Mesendoderm (in vitro differentiated cells): ENCODE data around the gene EME2.

Source experiments
- DNase-seq: peaks from one replicate; pipeline ENCODE4 v3.0.0; 2013
- H2AK5ac ChIP-seq: 2 replicates; pipeline ENCODE4 v1.6.1; 2013; ENCODE audit warnings: low read length, inconsistent platforms
- H2BK120ac ChIP-seq: 2 replicates; pipeline ENCODE4 v1.6.1; 2013; ENCODE audit warnings: low read depth, mild to moderate bottlenecking, low read length, moderate library complexity, mixed read lengths
- H2BK15ac ChIP-seq: replicated peaks from 2 replicates; pipeline ENCODE4 v1.6.1; 2013; ENCODE audit warnings: low read depth, mild to moderate bottlenecking, moderate library complexity
- H2BK5ac ChIP-seq: 2 replicates; pipeline ENCODE4 v1.6.1; 2013; ENCODE audit warnings: low read length, inconsistent platforms
- H3K18ac ChIP-seq: 2 replicates; pipeline ENCODE4 v1.6.1; 2013; ENCODE audit warnings: mild to moderate bottlenecking, low read length, mixed read lengths
- H3K23ac ChIP-seq: one replicate; pipeline ENCODE4 v1.6.1; 2013; ENCODE audit warnings: low read length
- H3K27ac ChIP-seq: 2 replicates; pipeline ENCODE4 v1.5.1; 2013; ENCODE audit warnings: low read depth, mild to moderate bottlenecking, inconsistent platforms, low read length, moderate library complexity
- H3K27me3 ChIP-seq: 2 replicates; pipeline ENCODE4 v1.6.1; 2013; ENCODE audit warnings: low read length, control low read depth, mild to moderate bottlenecking, inconsistent platforms; ENCODE audit not compliant: insufficient read depth, poor library complexity
- H3K36me3 ChIP-seq: 2 replicates; pipeline ENCODE4 v1.6.1; 2013; ENCODE audit warnings: low read length, inconsistent platforms; ENCODE audit not compliant: control insufficient read depth, insufficient read depth
- H3K4ac ChIP-seq: one replicate; pipeline ENCODE4 v1.6.1; 2013; ENCODE audit warnings: low read depth, mild to moderate bottlenecking, low read length, moderate library complexity
- H3K4me1 ChIP-seq: 2 replicates; pipeline ENCODE4 v1.6.1; 2013; ENCODE audit warnings: low read depth, low read length, inconsistent platforms; ENCODE audit not compliant: control insufficient read depth
- H3K4me2 ChIP-seq: 2 replicates; pipeline ENCODE4 v1.6.1; 2013; ENCODE audit warnings: low read length
- H3K4me3 ChIP-seq: 2 replicates; pipeline ENCODE4 v1.5.1; 2013; ENCODE audit warnings: mild to moderate bottlenecking, low read length
- H3K56ac ChIP-seq: one replicate; pipeline ENCODE4 v1.6.1; 2013; ENCODE audit warnings: low read length
- H3K79me1 ChIP-seq: 2 replicates; pipeline ENCODE4 v1.6.1; 2013; ENCODE audit warnings: low read length, inconsistent platforms
- H3K79me2 ChIP-seq: 2 replicates; pipeline ENCODE4 v1.6.1; 2013; ENCODE audit warnings: mild to moderate bottlenecking, low read length; ENCODE audit not compliant: control insufficient read depth, insufficient read depth
- H3K9ac ChIP-seq: 2 replicates; pipeline ENCODE4 v1.6.1; 2013; ENCODE audit warnings: low read length, inconsistent platforms
- H4K5ac ChIP-seq: one replicate; pipeline ENCODE4 v1.6.1; 2013; ENCODE audit warnings: low read length
- H4K8ac ChIP-seq: one replicate; pipeline ENCODE4 v1.6.1; 2013; ENCODE audit warnings: low read depth, mild to moderate bottlenecking, control low read depth, low read length, moderate library complexity
- WGBS: extraction: QIAGEN DNeasy Blood & Tissue Kit; methylation state at CpG from one replicate; pipeline ENCODE4 v1.1.7; 2013; ENCODE audit warnings: low lambda C conversion rate, missing lambda C conversion rate; ENCODE audit not compliant: insufficient coverage; ENCODE audit errors: extremely low coverage; 5-methylcytosine and 5-hydroxymethylcytosine counted together

EME2 gene

GRCh38 chr16:1747934-1748333 lies 24.7 kb upstream of the EME2 start:
- Histone ChIP-seq H3K4ac (no peak overlapping the region), H2BK5ac (no peak overlapping the region), H3K27ac (no peak overlapping the region), H3K56ac (no peak overlapping the region), H3K18ac (no peak overlapping the region), H3K4me1 (no peaks in the 10 kb centered on the region), H3K23ac (no peak overlapping the region), H4K5ac (no peak overlapping the region), H3K36me3 (peaks cover 2% of the 10 kb centered on the region), H3K27me3 (no peaks in the 10 kb centered on the region), H3K9ac (no peak overlapping the region), H3K4me3 (no peak overlapping the region), H2BK15ac (no peak overlapping the region), H2BK120ac (no peak overlapping the region), H2AK5ac (no peak overlapping the region), H3K79me2 (no peaks in the 10 kb centered on the region), H3K4me2 (no peak overlapping the region), H3K79me1 (no peaks in the 10 kb centered on the region), H4K8ac (no peak overlapping the region)
- no peak for DNase-seq
- WGBS, result no CpG with 5 or more reads among the region's 11 CpGs

GRCh38 chr16:1749152-1750117 lies 23.2 kb upstream of the EME2 start:
- Histone ChIP-seq H3K36me3 (peaks cover 2% of the 10 kb centered on the region), H3K9ac (no peak overlapping the region), H3K79me2 (no peaks in the 10 kb centered on the region), H4K8ac (no peak overlapping the region), H3K27ac (no peak overlapping the region), H3K4me2 (no peak overlapping the region), H2BK5ac (no peak overlapping the region), H3K23ac (no peak overlapping the region), H3K27me3 (no peaks in the 10 kb centered on the region), H3K4me1 (no peaks in the 10 kb centered on the region), H3K4me3 (no peak overlapping the region), H4K5ac (no peak overlapping the region), H2BK120ac (no peak overlapping the region), H2BK15ac (no peak overlapping the region), H3K4ac (no peak overlapping the region), H2AK5ac (no peak overlapping the region), H3K79me1 (no peaks in the 10 kb centered on the region), H3K18ac (no peak overlapping the region), H3K56ac (no peak overlapping the region)
- no CpG with 5 or more reads among the region's 29 CpGs for WGBS
- DNase-seq, result no peak

GRCh38 chr16:1751946-1752345 lies 20.7 kb upstream of the EME2 start:
- Histone ChIP-seq H3K18ac (no peak overlapping the region), H3K4me3 (no peak overlapping the region), H3K79me2 (no peaks in the 10 kb centered on the region), H3K79me1 (no peaks in the 10 kb centered on the region), H4K8ac (no peak overlapping the region), H2BK5ac (no peak overlapping the region), H3K56ac (no peak overlapping the region), H2BK120ac (no peak overlapping the region), H3K4me1 (no peaks in the 10 kb centered on the region), H3K23ac (no peak overlapping the region), H3K4me2 (no peak overlapping the region), H3K27ac (no peak overlapping the region), H3K9ac (no peak overlapping the region), H3K4ac (no peak overlapping the region), H2AK5ac (no peak overlapping the region), H3K36me3 (peaks cover 2% of the 10 kb centered on the region), H3K27me3 (no peaks in the 10 kb centered on the region), H4K5ac (no peak overlapping the region), H2BK15ac (no peak overlapping the region)
- no CpG with 5 or more reads among the region's 16 CpGs for WGBS
- no peak for DNase-seq

- Histone ChIP-seq H3K27ac (no peak overlapping the region), H4K8ac (no peak overlapping the region), H2AK5ac (no peak overlapping the region), H3K18ac (no peak overlapping the region), H3K4ac (no peak overlapping the region), H3K79me1 (no peaks in the 10 kb centered on the region), H3K79me2 (no peaks in the 10 kb centered on the region), H3K23ac (no peak overlapping the region), H2BK120ac (no peak overlapping the region), H4K5ac (no peak overlapping the region), H3K4me1 (no peaks in the 10 kb centered on the region), H3K4me2 (no peak overlapping the region), H2BK5ac (no peak overlapping the region), H3K4me3 (no peak overlapping the region), H3K36me3 (peaks cover 2% of the 10 kb centered on the region), H2BK15ac (no peak overlapping the region), H3K27me3 (no peaks in the 10 kb centered on the region), H3K56ac (no peak overlapping the region), H3K9ac (no peak overlapping the region)
- WGBS, result no CpG with 5 or more reads among the region's 14 CpGs
- DNase-seq, result no peak
These were observed 19.8 kb upstream of the EME2 start for GRCh38 chr16:1752853-1753252.

- no peak overlapping the region for H2BK15ac ChIP-seq
- H2BK5ac ChIP-seq, result no peak overlapping the region
- H3K4me2 ChIP-seq, result no peak overlapping the region
- no peak overlapping the region for H4K8ac ChIP-seq
- H4K5ac ChIP-seq, result no peak overlapping the region
- H3K36me3 ChIP-seq, result peaks cover 2% of the 10 kb centered on the region
- no peak overlapping the region for H3K9ac ChIP-seq
- no peak overlapping the region for H3K27ac ChIP-seq
- no peak overlapping the region for H3K18ac ChIP-seq
- no peak overlapping the region for H3K23ac ChIP-seq
- H2AK5ac ChIP-seq, result no peak overlapping the region
- no peak overlapping the region for H3K4me3 ChIP-seq
- no peaks in the 10 kb centered on the region for H3K27me3 ChIP-seq
- no peaks in the 10 kb centered on the region for H3K79me2 ChIP-seq
- DNase-seq, result no peak
- H3K4me1 ChIP-seq, result no peaks in the 10 kb centered on the region
- H2BK120ac ChIP-seq, result no peak overlapping the region
- no CpG with 5 or more reads among the region's 12 CpGs for WGBS
- H3K4ac ChIP-seq, result no peak overlapping the region
- no peaks in the 10 kb centered on the region for H3K79me1 ChIP-seq
- H3K56ac ChIP-seq, result no peak overlapping the region
These were observed 18.4 kb upstream of the EME2 start for GRCh38 chr16:1754204-1754603.
